Kidney (tissue), 14 donors: ENCODE measurements around the gene SLC25A20. TPM values are rescaled to one million over a fixed set of nuclear protein-coding genes. Genes with fewer than 3 reads are reported as not detected.

Source experiments
- DNase-seq, 5 donors: peaks; one replicate each; pipeline ENCODE4 v3.0.0-alpha.2; 2013 to 2020
- FAIRE-seq: peaks from 2 replicates; lab custom pipeline; 2012; peaks lifted over from hg19 to GRCh38; lab: Jason Lieb, UNC
- H3K27ac ChIP-seq, 2 donors: one replicate each; pipeline ENCODE4 v1.7.0; 2013; ENCODE audit warnings: low read depth in 2 of 2, low read length in 2 of 2, inconsistent platforms in 1 of 2
- H3K27me3 ChIP-seq: one replicate; pipeline ENCODE4 v1.7.1; 2013; ENCODE audit warnings: low read length, inconsistent platforms; ENCODE audit not compliant: control insufficient read depth, insufficient read depth
- H3K36me3 ChIP-seq, 3 donors: one replicate each; pipeline versions ENCODE4 v1.7.0 to v1.7.1; 2013; ENCODE audit warnings: low read length in 3 of 3, control low read depth in 1 of 3, inconsistent platforms in 1 of 3; ENCODE audit not compliant: insufficient read depth in 3 of 3, control insufficient read depth in 2 of 3
- H3K4me1 ChIP-seq, 3 donors: one replicate each; pipeline versions ENCODE4 v1.7.0 to v1.7.1; 2013; ENCODE audit warnings: low read length in 3 of 3, inconsistent platforms in 1 of 3, low read depth in 1 of 3; ENCODE audit not compliant: control insufficient read depth in 2 of 3, insufficient read depth in 2 of 3
- H3K4me3 ChIP-seq, 3 donors: one replicate each; pipeline versions ENCODE4 v1.7.0 to v1.8.1; 2013; ENCODE audit warnings: low read length in 3 of 3, control low read depth in 1 of 3, inconsistent platforms in 1 of 3
- H3K9ac ChIP-seq, 3 donors: one replicate each; pipeline versions ENCODE4 v1.7.0 to v1.7.1; 2013; ENCODE audit warnings: low read length in 3 of 3, control low read depth in 1 of 3, inconsistent platforms in 1 of 3
- H3K9me3 ChIP-seq, 3 donors: one replicate each; pipeline versions ENCODE4 v1.7.0 to v1.7.1; 2013; ENCODE audit warnings: low read length in 3 of 3, control low read depth in 1 of 3, inconsistent platforms in 1 of 3; ENCODE audit not compliant: control insufficient read depth in 2 of 3, insufficient read depth in 1 of 3
- CTCF ChIP-seq: IDR thresholded peaks from 3 replicates; pipeline ENCODE4 v1.5.1; 2012; ENCODE audit warnings: mild to moderate bottlenecking, moderate library complexity, borderline replicate concordance; ENCODE audit not compliant: insufficient read depth; ENCODE audit errors: extremely low read depth
- intact Hi-C: fragments of 100-400 bp; cut with DNase I; formaldehyde crosslinking; loops from one replicate; pipeline ENCODE4 v1.11.1; 2022
- polyA plus RNA-seq: library from polyadenylated mRNA; stranded (reverse); fragments of 350-450 nt; fragmentation: Illumina TruSeq; extraction: RNeasy Lipid Tissue Mini Kit (QIAGEN cat#74804); gene quantifications from one replicate; pipeline ENCODE4 v1.2.3, GENCODE V29; 2014; ENCODE audit warnings: low read depth, low replicate concordance; ENCODE audit not compliant: insufficient read depth
- total RNA-seq: library from RNA; stranded (reverse); fragmentation: NEBNext Ultra II Directional; extraction: Animal tissue kit (Norgen Biotek cat#: 25700); gene quantifications from one replicate; pipeline ENCODE4 v1.2.1, GENCODE V29; 2021
- donor health status: control.
- donor health status: control.
- donor health status: control.
- donor health status: control.
- donor health status: control.
- donor health status: DM: yes; HTN: yes; CAD: no.
- donor health status: Normal renal cell carcinoma (clear cell type).

The SLC25A20 gene
- total and polyA plus RNA-seq, 2 donors from 2014 or later: 9.9 to 59.2 TPM

GRCh38 chr3:48877671-48878070 lies 21.0 kb downstream of the SLC25A20 start:
- H3K4me3 ChIP-seq: no peak overlapping the region
- DNase-seq: peak in 1 of 5 donors; percentile 4
- peaks cover 0 to 4% (median 0%) of the 10 kb centered on the region in 3 donors for H3K36me3 ChIP-seq
- H3K9me3 ChIP-seq: no peaks in the 10 kb centered on the region
- no peak overlapping the region for H3K9ac ChIP-seq
- no peaks in the 10 kb centered on the region for H3K4me1 ChIP-seq
- FAIRE-seq: no peak
- no peak overlapping the region for H3K27ac ChIP-seq
- no peak for TF ChIP-seq CTCF
- intact Hi-C loops: no loop called here
- H3K27me3 ChIP-seq: no peaks in the 10 kb centered on the region

DNA sequence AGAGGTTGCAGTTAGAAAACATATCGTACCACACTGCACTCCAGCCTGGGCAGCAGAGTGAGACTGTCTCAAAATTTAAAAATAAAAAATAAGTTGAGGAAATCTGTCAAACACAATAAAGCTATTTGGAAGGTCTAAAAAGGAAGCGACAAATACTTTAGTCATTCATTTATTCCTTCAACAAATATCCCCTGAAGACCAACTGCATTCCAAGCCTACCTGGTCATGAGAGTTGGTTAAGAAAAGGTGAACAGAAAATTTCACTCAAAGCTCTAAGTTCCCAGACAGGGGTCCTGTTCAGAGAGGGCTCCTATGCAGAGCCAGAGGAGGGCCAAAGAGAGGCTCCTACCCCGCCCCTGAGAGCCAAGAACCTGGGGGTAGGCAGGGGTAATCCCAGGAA lies 35.6 kb downstream of the SLC25A20 start:
- H3K27me3 ChIP-seq: no peaks in the 10 kb centered on the region
- no peaks in the 10 kb centered on the region for H3K9me3 ChIP-seq
- intact Hi-C loops: no loop called here
- no peak overlapping the region for H3K4me3 ChIP-seq
- TF ChIP-seq CTCF: no peak
- H3K27ac ChIP-seq: no peak overlapping the region
- H3K4me1 ChIP-seq: no peaks in the 10 kb centered on the region
- peaks cover 0 to 18% (median 13%) of the 10 kb centered on the region in 3 donors for H3K36me3 ChIP-seq
- no peak for DNase-seq
- no peak for FAIRE-seq
- no peak overlapping the region for H3K9ac ChIP-seq

- no peak overlapping the region for H3K9ac ChIP-seq
- intact Hi-C loops: no loop called here
- H3K27ac ChIP-seq: no peak overlapping the region
- H3K36me3 ChIP-seq: peaks cover 0 to 24% (median 18%) of the 10 kb centered on the region in 3 donors
- no peaks in the 10 kb centered on the region for H3K9me3 ChIP-seq
- TF ChIP-seq CTCF: no peak
- FAIRE-seq: no peak
- H3K27me3 ChIP-seq: no peaks in the 10 kb centered on the region
- DNase-seq: no peak
- H3K4me3 ChIP-seq: no peak overlapping the region
- H3K4me1 ChIP-seq: no peaks in the 10 kb centered on the region
Measured at GRCh38 chr3:48859206-48859605, 39.5 kb downstream of the SLC25A20 start.

DNA sequence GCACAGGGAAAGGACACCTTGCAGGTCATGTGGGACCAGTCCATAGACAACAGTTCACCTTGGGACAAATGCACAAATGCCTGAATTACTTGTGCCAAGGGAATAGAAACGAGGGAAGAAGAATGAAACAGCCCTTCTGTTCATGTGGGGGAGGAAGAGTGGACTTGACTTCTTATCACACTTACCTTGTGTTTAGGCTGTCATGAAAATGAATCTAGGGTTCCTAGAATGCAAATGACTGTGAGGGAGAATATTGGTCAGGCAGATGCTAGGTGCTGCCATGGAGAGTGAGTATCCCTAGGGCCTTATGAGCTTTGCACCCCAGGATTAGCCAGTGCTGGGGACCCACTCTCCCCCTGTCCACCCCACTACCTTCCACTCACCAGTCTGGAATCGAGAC lies 40.0 kb downstream of the SLC25A20 start:
- intact Hi-C loops: no loop called here
- FAIRE-seq (no peak), DNase-seq (no peak)
- Histone ChIP-seq H3K36me3 (peaks cover 0 to 24% (median 18%) of the 10 kb centered on the region in 3 donors), H3K9ac (no peak overlapping the region), H3K27ac (no peak overlapping the region), H3K27me3 (no peaks in the 10 kb centered on the region), H3K4me3 (no peak overlapping the region), H3K9me3 (no peaks in the 10 kb centered on the region), H3K4me1 (no peaks in the 10 kb centered on the region)
- no peak for TF ChIP-seq CTCF
